Measurements from ENCODE around the gene PCDH17.

The PCDH17 gene

DNA sequence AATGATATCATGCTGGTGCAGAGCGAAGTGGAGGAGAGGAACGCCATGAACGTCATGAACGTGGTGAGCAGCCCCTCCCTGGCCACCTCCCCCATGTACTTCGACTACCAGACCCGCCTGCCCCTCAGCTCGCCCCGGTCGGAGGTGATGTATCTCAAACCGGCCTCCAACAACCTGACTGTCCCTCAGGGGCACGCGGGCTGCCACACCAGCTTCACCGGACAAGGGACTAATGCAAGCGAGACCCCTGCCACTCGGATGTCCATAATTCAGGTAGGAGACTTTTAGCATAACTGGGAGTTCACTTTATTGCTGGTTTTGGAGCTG, 3.3 kb downstream of the PCDH17 start:
- DNase-seq (ENCODE audit: low read depth, low spot score), result no peak

- DNase-seq (ENCODE audit: low read depth, low spot score), result no peak
Measured at GRCh38 chr13:57635541-57636085, 4.1 kb downstream of the PCDH17 start.

DNA sequence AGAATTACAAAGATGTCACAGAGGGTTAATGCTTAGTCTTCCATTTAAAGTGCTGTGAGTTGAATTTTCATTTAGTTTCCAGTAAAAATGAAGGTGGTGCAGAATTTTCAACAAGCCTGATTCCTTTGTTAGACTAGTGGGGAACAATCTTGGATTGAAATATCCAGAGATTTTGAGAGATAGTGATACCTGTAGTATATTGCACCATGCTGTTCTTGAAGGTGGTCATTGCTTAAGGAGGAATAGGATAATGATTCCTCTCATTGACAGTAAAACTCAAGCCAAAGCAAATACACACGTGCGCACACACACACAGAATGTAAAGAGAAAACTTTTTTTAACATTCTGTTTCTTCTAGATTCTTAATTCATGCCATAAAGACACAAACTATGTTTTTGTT, 5.3 kb downstream of the PCDH17 start:
- DNase-seq (ENCODE audit: low read depth, low spot score), result no peak

- no peak for DNase-seq (ENCODE audit: low read depth, low spot score)
Measured at GRCh38 chr13:57637515-57637914, 6.0 kb downstream of the PCDH17 start.

- DNase-seq (ENCODE audit: low read depth, low spot score), result no peak
Measured at GRCh38 chr13:57638186-57638890, 6.8 kb downstream of the PCDH17 start.

DNA sequence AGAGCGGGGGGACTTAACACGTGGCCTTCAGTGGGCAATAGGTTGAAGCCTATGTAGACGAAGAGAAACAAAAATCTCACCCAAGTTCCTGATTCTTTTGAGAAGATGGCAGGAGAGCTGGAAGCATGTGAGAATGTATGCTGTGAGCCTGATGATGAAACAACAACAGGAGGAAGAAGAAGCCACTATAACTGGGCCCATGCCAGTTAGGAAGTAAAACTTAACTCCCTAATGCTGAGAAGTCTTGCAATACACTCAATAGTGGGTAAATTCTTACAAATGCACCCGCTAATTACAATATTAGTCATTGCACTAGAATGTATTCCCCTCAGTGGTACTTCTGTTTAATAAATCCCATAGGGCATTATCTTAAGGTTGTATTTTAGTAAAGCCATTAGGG, 9.1 kb downstream of the PCDH17 start:
- DNase-seq (ENCODE audit: low read depth, low spot score), result no peak

DNA sequence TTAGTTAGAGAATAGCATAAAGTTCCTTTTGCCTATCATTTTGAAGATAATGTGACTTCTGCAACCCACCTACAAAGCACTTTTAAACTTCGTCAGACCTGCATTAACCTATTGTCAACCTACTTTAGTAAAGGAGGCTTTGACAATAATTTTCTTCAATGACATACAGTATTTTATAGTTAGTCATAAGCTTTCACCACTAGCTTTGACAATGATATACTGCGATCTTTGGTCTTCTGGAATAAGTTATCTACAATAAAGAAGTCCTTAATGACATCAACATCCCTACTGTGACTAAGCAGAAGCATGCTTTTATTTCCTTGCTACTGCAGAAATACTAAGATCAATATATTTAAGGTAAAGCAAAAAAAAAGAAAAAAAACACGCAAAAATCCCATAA, 9.5 kb downstream of the PCDH17 start:
- DNase-seq (ENCODE audit: low read depth, low spot score), result no peak

DNA sequence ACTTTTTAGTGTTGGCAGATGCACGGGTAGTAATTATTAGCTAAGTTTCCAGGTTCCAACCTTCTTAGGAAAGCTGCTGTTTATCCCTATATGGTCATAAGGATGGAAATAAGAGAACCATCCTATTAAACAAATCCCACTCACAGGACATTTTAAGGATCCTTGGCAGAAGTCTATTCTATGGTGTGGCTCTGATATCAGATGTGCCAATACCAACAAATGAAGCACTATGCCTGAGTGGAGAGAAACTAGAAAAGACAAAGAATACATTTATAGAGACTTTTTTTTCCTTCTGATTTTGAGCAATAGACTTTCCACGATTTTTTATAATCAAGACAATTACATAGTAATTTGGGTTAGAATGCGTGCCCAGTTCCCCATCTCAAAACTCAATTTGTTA, 12.6 kb downstream of the PCDH17 start:
- no peak for DNase-seq (ENCODE audit: low read depth, low spot score)

- no peak for DNase-seq (ENCODE audit: low read depth, low spot score)
Measured at GRCh38 chr13:57653229-57653989, 21.9 kb downstream of the PCDH17 start.

- DNase-seq (ENCODE audit: low read depth, low spot score), result no peak
Measured at GRCh38 chr13:57665481-57665880, 33.9 kb downstream of the PCDH17 start.

- DNase-seq (ENCODE audit: low read depth, low spot score), result no peak
Measured at GRCh38 chr13:57666131-57666953, 34.8 kb downstream of the PCDH17 start.

DNA sequence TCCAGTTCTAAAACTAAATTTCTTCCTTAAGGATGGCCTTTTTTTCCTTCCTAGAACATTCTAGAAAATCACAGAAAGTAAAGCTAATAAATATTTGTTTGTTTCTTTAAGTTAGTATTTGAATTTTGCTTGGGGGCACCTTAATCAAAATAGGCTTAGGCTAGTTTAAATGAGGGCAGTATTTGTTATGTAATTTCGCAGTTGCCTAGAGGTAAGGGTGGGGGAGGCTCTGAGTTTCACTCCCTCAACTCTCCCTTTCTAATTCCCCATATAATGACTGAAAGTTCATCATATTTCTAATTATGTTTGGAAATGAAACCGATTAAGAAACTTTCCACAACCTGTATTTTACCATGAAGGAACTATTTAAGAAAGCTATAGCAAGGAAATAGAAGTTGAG, 40.6 kb downstream of the PCDH17 start:
- no peak for DNase-seq (ENCODE audit: low read depth, low spot score)

- no peak for DNase-seq (ENCODE audit: low read depth, low spot score)
Measured at GRCh38 chr13:57673197-57673596, 41.7 kb downstream of the PCDH17 start.

DNA sequence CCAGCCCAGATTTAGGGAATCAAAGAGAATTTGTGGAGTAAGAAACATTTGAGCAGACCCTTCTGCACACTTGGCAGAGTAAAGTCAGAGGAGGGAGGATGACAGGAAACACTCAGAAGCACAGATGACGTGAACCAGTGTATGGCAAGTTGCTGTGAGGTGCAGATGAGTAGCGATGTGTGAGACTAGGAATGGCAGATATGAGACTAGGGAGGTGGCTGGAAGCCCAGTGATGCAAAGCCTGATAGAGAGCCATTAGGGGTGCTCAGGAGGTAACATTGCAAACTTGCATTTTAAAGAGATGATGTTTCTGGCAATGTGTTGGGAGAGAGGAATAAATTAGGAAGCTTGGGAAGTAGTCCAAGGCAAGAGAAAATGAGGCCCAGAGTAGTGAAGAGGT, 44.0 kb downstream of the PCDH17 start:
- DNase-seq (ENCODE audit: low read depth, low spot score), result no peak

DNA sequence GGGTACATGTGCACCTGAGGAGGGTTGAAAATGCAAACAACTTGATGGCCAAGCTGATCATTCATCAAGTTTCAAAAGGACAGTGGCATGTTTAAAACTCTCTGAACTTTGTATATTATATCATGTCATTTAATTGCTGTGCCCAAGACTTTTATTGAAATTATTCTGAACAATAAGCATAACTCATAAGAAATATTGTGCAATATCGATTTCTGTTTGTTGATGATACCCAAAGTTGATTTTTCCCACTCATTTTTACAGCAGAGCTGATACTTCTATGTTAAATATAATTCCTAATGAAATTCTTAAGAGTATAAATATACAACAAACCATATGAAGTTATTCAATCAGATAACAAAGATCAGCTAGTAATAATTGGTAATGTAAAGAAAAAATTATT, 49.1 kb downstream of the PCDH17 start:
- no peak for DNase-seq (ENCODE audit: low read depth, low spot score)

DNA sequence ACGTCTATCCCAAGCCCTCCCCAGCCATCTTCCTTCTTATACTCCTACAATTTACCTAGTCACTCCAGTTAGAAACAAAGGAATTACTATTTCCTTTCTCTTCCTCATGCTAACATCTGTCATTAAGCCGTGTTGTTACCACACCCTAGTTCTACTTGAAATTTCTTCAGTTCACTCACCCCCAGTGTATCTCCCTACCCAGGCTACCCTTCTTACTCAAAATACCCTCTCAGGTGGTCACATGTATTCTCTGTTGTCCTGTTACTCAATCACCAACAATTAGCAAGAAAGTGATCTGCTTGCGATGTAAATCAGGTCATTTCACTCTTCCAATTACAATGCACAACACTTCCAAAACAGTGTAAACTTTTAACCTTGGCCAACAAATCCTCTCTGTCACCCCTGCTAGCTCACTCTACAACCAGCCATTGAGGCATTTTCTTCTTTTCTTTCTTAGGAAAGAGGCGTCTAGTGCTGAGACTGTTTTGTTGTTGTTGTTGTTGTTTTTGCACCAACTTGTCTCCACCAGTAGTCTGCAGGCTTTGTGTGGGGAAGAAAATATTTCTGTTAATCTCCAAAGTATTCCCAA, 50.7 kb downstream of the PCDH17 start:
- DNase-seq (ENCODE audit: low read depth, low spot score), result no peak

- DNase-seq (ENCODE audit: low read depth, low spot score), result no peak
Measured at GRCh38 chr13:57698851-57699250, 67.3 kb downstream of the PCDH17 start.

DNA sequence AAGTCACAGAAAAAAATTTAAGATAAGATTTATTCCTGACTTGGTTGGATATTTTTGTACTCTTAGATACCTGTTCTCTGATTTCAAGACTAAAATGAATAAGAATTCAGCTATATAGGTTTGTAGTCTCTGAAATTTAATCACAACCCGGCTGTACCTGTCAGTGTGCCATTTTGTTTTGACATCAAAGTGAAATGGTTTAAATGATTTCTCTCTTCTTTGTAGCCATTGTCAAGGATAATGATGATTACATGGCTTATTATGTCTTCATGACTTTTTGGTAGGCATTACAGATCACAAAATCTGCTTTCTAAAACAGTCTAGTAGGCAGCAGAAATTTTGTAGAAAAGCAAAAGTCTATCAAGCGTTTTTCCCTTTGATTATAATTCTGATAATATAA, 72.5 kb downstream of the PCDH17 start:
- DNase-seq (ENCODE audit: low read depth, low spot score), result no peak

GRCh38 chr13:57716295-57716694, 84.8 kb downstream of the PCDH17 start:
- DNase-seq (ENCODE audit: low read depth, low spot score), result no peak

- no peak for DNase-seq (ENCODE audit: low read depth, low spot score)
Measured at GRCh38 chr13:57724486-57725272, 93.1 kb downstream of the PCDH17 start.

DNA sequence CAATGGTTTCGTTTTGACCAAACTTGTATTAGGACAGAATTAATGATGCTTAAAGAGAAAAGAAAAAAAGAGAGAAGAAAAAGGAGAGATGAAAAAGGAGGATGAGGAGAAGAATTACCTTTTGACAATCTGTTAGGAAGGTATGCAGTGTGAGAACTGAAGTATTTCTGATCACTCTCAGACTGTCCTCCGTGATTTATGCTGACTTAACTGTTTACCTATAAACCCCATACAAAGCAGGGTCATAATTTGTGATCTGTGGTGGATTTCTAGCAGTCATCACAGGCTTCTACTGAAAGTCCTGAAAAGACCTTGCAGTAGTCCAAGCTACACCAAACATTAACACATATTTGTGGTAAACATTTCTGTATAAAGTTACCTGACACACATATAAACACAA, 93.9 kb downstream of the PCDH17 start:
- DNase-seq (ENCODE audit: low read depth, low spot score), result no peak

Measured in smooth muscle cell of the brain vasculature (primary cell).